Mesenchymal stem cell (in vitro differentiated cells and primary cell): ENCODE data around the gene CD274.

Experiments
- DNase-seq: peaks from one replicate; pipeline ENCODE4 v3.0.0-alpha.2; 2013
- H2AFZ ChIP-seq: one replicate; pipeline ENCODE4 v1.6.1; 2013; ENCODE audit warnings: low read depth, mild to moderate bottlenecking, control low read depth, inconsistent platforms, low read length, moderate library complexity
- H2AK5ac ChIP-seq: 2 replicates; pipeline ENCODE4 v1.6.1; 2013; ENCODE audit warnings: low read length, moderate library complexity, mild to moderate bottlenecking, inconsistent platforms; ENCODE audit not compliant: severe bottlenecking
- H2BK120ac ChIP-seq: one replicate; pipeline ENCODE4 v1.6.1; 2013; ENCODE audit warnings: low read depth, mild to moderate bottlenecking, inconsistent platforms, low read length, moderate library complexity
- H2BK12ac ChIP-seq, 2 experiments: one replicate each; pipeline ENCODE4 v1.6.1; 2013; ENCODE audit warnings: inconsistent platforms in 2 of 2, low read length in 2 of 2, mild to moderate bottlenecking in 2 of 2, moderate library complexity in 2 of 2, control low read depth in 1 of 2
- H2BK15ac ChIP-seq: one replicate; pipeline ENCODE4 v1.6.1; 2013; ENCODE audit warnings: mild to moderate bottlenecking, low read depth, inconsistent platforms; ENCODE audit not compliant: poor library complexity, severe bottlenecking
- H2BK5ac ChIP-seq: 2 replicates; pipeline ENCODE4 v1.6.1; 2013; ENCODE audit warnings: low read depth, mild to moderate bottlenecking, low read length, control low read depth, inconsistent platforms; ENCODE audit not compliant: poor library complexity, severe bottlenecking
- H3K14ac ChIP-seq, 2 experiments: one replicate each; pipeline ENCODE4 v1.6.1; 2013; ENCODE audit warnings: inconsistent platforms in 2 of 2, low read length in 2 of 2, control low read depth in 1 of 2, mild to moderate bottlenecking in 1 of 2, moderate library complexity in 1 of 2
- H3K18ac ChIP-seq, 2 experiments: one replicate each; pipeline ENCODE4 v1.6.1; 2013; ENCODE audit warnings: inconsistent platforms in 2 of 2, low read length in 2 of 2, control low read depth in 1 of 2, low read depth in 1 of 2, mild to moderate bottlenecking in 1 of 2
- H3K23ac ChIP-seq, 2 experiments: one replicate each; pipeline ENCODE4 v1.6.1; 2013; ENCODE audit warnings: inconsistent platforms in 2 of 2, low read length in 2 of 2, mild to moderate bottlenecking in 2 of 2, moderate library complexity in 2 of 2, control low read depth in 1 of 2
- H3K27ac ChIP-seq: 2 replicates; pipeline ENCODE4 v1.5.1; 2013; ENCODE audit warnings: mild to moderate bottlenecking, moderate library complexity, low read length, control low read depth, inconsistent platforms; ENCODE audit not compliant: poor library complexity, severe bottlenecking
- H3K27me3 ChIP-seq, 2 experiments: 2 replicates each; pipeline versions ENCODE4 v1.6.1 to v1.7.0; 2013; ENCODE audit warnings: low read length in 2 of 2, mild to moderate bottlenecking in 2 of 2, moderate library complexity in 2 of 2, control low read depth in 1 of 2, inconsistent platforms in 1 of 2; ENCODE audit not compliant: control insufficient read depth in 1 of 2, insufficient read depth in 1 of 2
- H3K36me3 ChIP-seq, 2 experiments: 2 replicates each; pipeline versions ENCODE4 v1.6.1 to v1.7.0; 2013; ENCODE audit warnings: low read length in 2 of 2, control low read depth in 1 of 2, inconsistent platforms in 1 of 2, low read depth in 1 of 2, mild to moderate bottlenecking in 1 of 2; ENCODE audit not compliant: insufficient read depth in 2 of 2, control insufficient read depth in 1 of 2
- H3K4ac ChIP-seq, 2 experiments: one replicate each; pipeline ENCODE4 v1.6.1; 2013; ENCODE audit warnings: inconsistent platforms in 2 of 2, low read length in 2 of 2, mild to moderate bottlenecking in 2 of 2, moderate library complexity in 2 of 2, control low read depth in 1 of 2, low read depth in 1 of 2
- H3K4me1 ChIP-seq: 2 replicates; pipeline ENCODE4 v1.6.1; 2013; ENCODE audit warnings: low read depth, low read length, control low read depth; ENCODE audit not compliant: control insufficient read depth, insufficient read depth
- H3K4me2 ChIP-seq: 2 replicates; pipeline ENCODE4 v1.6.1; 2013; ENCODE audit warnings: low read length, mild to moderate bottlenecking, inconsistent platforms; ENCODE audit not compliant: poor library complexity, severe bottlenecking
- H3K4me3 ChIP-seq, 2 experiments: 2 replicates each; pipeline versions ENCODE4 v1.5.1 to v1.7.0; 2013; ENCODE audit warnings: low read length in 2 of 2, mild to moderate bottlenecking in 2 of 2, control low read depth in 1 of 2, low read depth in 1 of 2; ENCODE audit not compliant: insufficient read depth in 1 of 2
- H3K79me1 ChIP-seq: replicated peaks from 2 replicates; pipeline ENCODE4 v1.6.1; 2013; ENCODE audit warnings: mild to moderate bottlenecking, control low read depth, low read length, inconsistent platforms; ENCODE audit not compliant: poor library complexity, severe bottlenecking
- H3K9ac ChIP-seq: 2 replicates; pipeline ENCODE4 v1.7.0; 2013; ENCODE audit warnings: mild to moderate bottlenecking, low read length, moderate library complexity
- H3K9me3 ChIP-seq: 2 replicates; pipeline ENCODE4 v1.7.0; 2013; ENCODE audit warnings: mild to moderate bottlenecking, low read length; ENCODE audit not compliant: control insufficient read depth
- H4K8ac ChIP-seq: one replicate; pipeline ENCODE4 v1.6.1; 2013; ENCODE audit warnings: inconsistent platforms, mild to moderate bottlenecking, low read length, moderate library complexity
- H4K91ac ChIP-seq: one replicate; pipeline ENCODE4 v1.6.1; 2013; ENCODE audit warnings: mild to moderate bottlenecking, low read length, inconsistent platforms
- WGBS: methylation state at CpG from one replicate; pipeline ENCODE4 v1.1.7; 2013; ENCODE audit warnings: mixed read lengths; 5-methylcytosine and 5-hydroxymethylcytosine counted together

Gene CD274

GRCh38 chr9:5511476-5511875 is 61.1 kb downstream of the CD274 start:
- H3K23ac ChIP-seq, result no peak overlapping the region
- no peak overlapping the region for H3K4me2 ChIP-seq
- H2AK5ac ChIP-seq, result no peak overlapping the region
- peak overlapping the region in 1 of 2 experiments; percentile 84 for H3K4me3 ChIP-seq
- peaks cover 0 to 3% of the 10 kb centered on the region in 2 experiments for H3K36me3 ChIP-seq
- H3K9ac ChIP-seq, result peak overlapping the region; percentile 93
- peaks cover 8% of the 10 kb centered on the region for H3K79me1 ChIP-seq
- peak overlapping the region; percentile 12 for H3K27ac ChIP-seq
- H3K14ac ChIP-seq, result no peak overlapping the region
- no peak overlapping the region for H3K18ac ChIP-seq
- no peak for DNase-seq
- 67% methylated on average over 1 of the region's 1 CpG for WGBS
- H3K27me3 ChIP-seq, result no peaks in the 10 kb centered on the region
- H4K91ac ChIP-seq, result no peak overlapping the region
- H3K9me3 ChIP-seq, result no peaks in the 10 kb centered on the region
- H4K8ac ChIP-seq, result no peak overlapping the region
- peaks cover 10% of the 10 kb centered on the region for H3K4me1 ChIP-seq
- H2BK15ac ChIP-seq, result no peak overlapping the region
- H2BK5ac ChIP-seq, result no peak overlapping the region
- H2BK12ac ChIP-seq, result peak overlapping the region in 1 of 2 experiments; percentile 21
- H2AFZ ChIP-seq, result no peak overlapping the region
- H3K4ac ChIP-seq, result peak overlapping the region in 1 of 2 experiments; percentile 38
- no peak overlapping the region for H2BK120ac ChIP-seq

DNA sequence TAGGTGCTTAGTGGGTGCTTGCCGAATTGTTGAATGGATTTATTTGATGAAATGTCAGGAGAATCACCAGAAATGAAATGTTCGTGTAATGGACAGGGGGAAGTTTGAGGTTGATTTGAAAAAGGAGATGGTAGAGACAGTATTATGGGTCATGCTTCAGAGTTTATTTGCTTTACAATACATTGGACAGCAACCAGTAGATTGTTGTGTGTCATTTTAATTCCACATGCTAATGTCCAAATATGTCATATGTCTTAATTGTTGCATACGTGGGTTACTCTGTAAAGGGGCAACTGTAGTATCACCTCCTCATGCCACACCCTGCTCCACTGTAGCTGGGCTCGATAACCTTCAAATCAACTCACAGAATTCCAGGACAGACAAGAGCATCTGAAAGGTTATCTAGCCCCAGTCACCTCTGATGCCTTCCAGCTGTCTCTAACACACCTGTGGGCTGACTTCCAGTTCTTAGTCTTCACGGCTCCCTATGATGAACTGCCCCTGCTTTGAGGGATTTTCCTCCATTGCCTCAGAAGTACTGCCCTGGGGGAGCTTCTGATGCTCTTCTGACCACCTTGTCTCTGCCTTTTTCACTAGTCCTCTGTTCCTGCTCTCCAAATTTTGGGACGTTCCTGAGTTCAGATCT is 61.7 kb downstream of the CD274 start:
- DNase-seq, result no peak
- H3K9ac ChIP-seq, result peak overlapping the region; percentile 93
- no peak overlapping the region for H2BK120ac ChIP-seq
- no peak overlapping the region for H4K91ac ChIP-seq
- H3K9me3 ChIP-seq, result no peaks in the 10 kb centered on the region
- H3K36me3 ChIP-seq, result peaks cover 0 to 8% of the 10 kb centered on the region in 2 experiments
- 83% methylated on average over 6 of the region's 6 CpGs for WGBS
- peaks cover 10% of the 10 kb centered on the region for H3K4me1 ChIP-seq
- H3K4me2 ChIP-seq, result no peak overlapping the region
- no peak overlapping the region for H3K27ac ChIP-seq
- H3K79me1 ChIP-seq, result peaks cover 11% of the 10 kb centered on the region
- H2AK5ac ChIP-seq, result peak overlapping the region; percentile 35
- peak overlapping the region in 1 of 2 experiments; percentile 84 for H3K4me3 ChIP-seq
- peak overlapping the region; percentile 12 for H4K8ac ChIP-seq
- no peak overlapping the region for H3K14ac ChIP-seq
- H3K27me3 ChIP-seq, result no peaks in the 10 kb centered on the region
- H2BK5ac ChIP-seq, result no peak overlapping the region
- no peak overlapping the region for H2AFZ ChIP-seq
- no peak overlapping the region for H3K18ac ChIP-seq
- H3K4ac ChIP-seq, result no peak overlapping the region
- peak overlapping the region; percentile 21 to 25 for H2BK12ac ChIP-seq
- no peak overlapping the region for H2BK15ac ChIP-seq
- no peak overlapping the region for H3K23ac ChIP-seq

- H3K4ac ChIP-seq, result no peak overlapping the region
- peaks cover 14% of the 10 kb centered on the region for H3K79me1 ChIP-seq
- no peak overlapping the region for H3K23ac ChIP-seq
- H2BK5ac ChIP-seq, result no peak overlapping the region
- peak overlapping the region in 1 of 2 experiments; percentile 84 for H3K4me3 ChIP-seq
- DNase-seq, result no peak
- no peak overlapping the region for H2BK12ac ChIP-seq
- H3K36me3 ChIP-seq, result peaks cover 0 to 8% of the 10 kb centered on the region in 2 experiments
- no peak overlapping the region for H3K14ac ChIP-seq
- WGBS, result 93% methylated on average over 2 of the region's 2 CpGs
- H2AFZ ChIP-seq, result no peak overlapping the region
- no peak overlapping the region for H4K8ac ChIP-seq
- no peak overlapping the region for H4K91ac ChIP-seq
- no peak overlapping the region for H3K18ac ChIP-seq
- H3K27ac ChIP-seq, result no peak overlapping the region
- peaks cover 10% of the 10 kb centered on the region for H3K4me1 ChIP-seq
- H3K4me2 ChIP-seq, result no peak overlapping the region
- no peaks in the 10 kb centered on the region for H3K27me3 ChIP-seq
- no peak overlapping the region for H2BK15ac ChIP-seq
- H3K9ac ChIP-seq, result no peak overlapping the region
- H2BK120ac ChIP-seq, result no peak overlapping the region
- H2AK5ac ChIP-seq, result no peak overlapping the region
- H3K9me3 ChIP-seq, result no peaks in the 10 kb centered on the region
Measured at GRCh38 chr9:5512658-5513452, 62.5 kb downstream of the CD274 start.

GRCh38 chr9:5513966-5514616 is 63.7 kb downstream of the CD274 start:
- Histone ChIP-seq H3K9me3 (no peaks in the 10 kb centered on the region), H2AK5ac (no peak overlapping the region), H2BK15ac (no peak overlapping the region), H2BK5ac (no peak overlapping the region), H3K18ac (no peak overlapping the region), H3K9ac (no peak overlapping the region), H3K4me2 (no peak overlapping the region), H3K4me3 (peak overlapping the region in 1 of 2 experiments; percentile 84), H3K36me3 (peaks cover 0 to 8% of the 10 kb centered on the region in 2 experiments), H3K27me3 (no peaks in the 10 kb centered on the region), H3K23ac (no peak overlapping the region), H3K79me1 (peaks cover 16% of the 10 kb centered on the region), H3K14ac (no peak overlapping the region), H3K4ac (no peak overlapping the region), H4K8ac (no peak overlapping the region), H4K91ac (no peak overlapping the region), H3K4me1 (peaks cover 8% of the 10 kb centered on the region), H2BK120ac (no peak overlapping the region), H2BK12ac (no peak overlapping the region), H3K27ac (no peak overlapping the region), H2AFZ (no peak overlapping the region)
- 94% methylated on average over 1 of the region's 2 CpGs for WGBS
- DNase-seq, result no peak
